A549 (cell line): ENCODE measurements around the gene KDM3A. TPM values are rescaled to one million over a fixed set of nuclear protein-coding genes. Genes with fewer than 3 reads are reported as not detected.

ENCODE experiments used
- ATAC-seq, 2 experiments: fragments of 200-7000 bp in 1 of 2; fragments of >200 bp in 1 of 2; cut with Nextera tagmentation in 1 of 2; cut with Tn5 transposase in 1 of 2; 3 replicates each; pipeline versions ENCODE4 v1.8.0 to v1.9.1; 2018 to 2020; ENCODE audit warnings: mild to moderate bottlenecking in 1 of 2, moderate library complexity in 1 of 2
- CTCF ChIA-PET: fragments of 300-600 bp; sonication (Branson Sonifier 250); formaldehyde crosslinking; extraction: SDS; loops from one replicate; lab custom pipeline; 2021; ENCODE audit warnings: antibody characterized with exemption, inconsistent platforms; lab: Yijun Ruan, JAX
- POLR2A ChIA-PET: fragments of 350-600 bp; formaldehyde crosslinking; extraction: SDS; loops from one replicate; lab custom pipeline; 2021; ENCODE audit warnings: antibody characterized with exemption, inconsistent platforms; lab: Yijun Ruan, JAX
- DNase-seq, 2 experiments: peaks; one replicate each; pipeline versions ENCODE4 v3.0.0 to v3.0.0-alpha.2; 2011 to 2016; ENCODE audit warnings: low read depth in 1 of 2, low spot score in 1 of 2
- FAIRE-seq: peaks from 2 replicates; lab custom pipeline; 2011; peaks lifted over from hg19 to GRCh38; lab: Jason Lieb, UNC
- H3K27ac ChIP-seq, 2 experiments: fragments of >200 bp; sonication (Bioruptor Twin); formaldehyde crosslinking; 3 replicates each; pipeline ENCODE4 v1.5.1; 2016 to 2017
- H3K4me1 ChIP-seq: fragments of >200 bp; sonication (Bioruptor Twin); formaldehyde crosslinking; 3 replicates; pipeline ENCODE4 v1.6.1; 2016
- H3K4me2 ChIP-seq: fragments of >200 bp; sonication (Bioruptor Twin); formaldehyde crosslinking; 3 replicates; pipeline ENCODE4 v1.6.1; 2016
- H3K4me3 ChIP-seq: fragments of >200 bp; sonication (Bioruptor Twin); formaldehyde crosslinking; 3 replicates; pipeline ENCODE4 v1.5.1; 2016
- H3K9me3 ChIP-seq: fragments of >200 bp; sonication (Bioruptor Twin); formaldehyde crosslinking; 3 replicates; pipeline ENCODE4 v1.6.1; 2016
- BHLHE40 ChIP-seq: IDR thresholded peaks from 2 replicates; pipeline ENCODE4 v1.6.1; 2012; ENCODE audit warnings: low read depth, low read length, inconsistent platforms
- CBX8 ChIP-seq: fragments of 200-600 bp; sonication (generic); IDR thresholded peaks from 2 replicates; pipeline ENCODE4 v1.6.1; 2016
- CEBPB ChIP-seq, 2 experiments: fragments of >200 bp in 1 of 2; sonication (Bioruptor Twin) in 1 of 2; formaldehyde crosslinking in 1 of 2; IDR thresholded peaks; 2 replicates each; pipeline ENCODE4 v1.6.1; 2012 to 2016
- E2F6 ChIP-seq: IDR thresholded peaks from 2 replicates; pipeline ENCODE4 v1.6.1; 2012; ENCODE audit warnings: low read depth, borderline replicate concordance
- EHMT2 ChIP-seq: fragments of 200-600 bp; sonication (generic); IDR thresholded peaks from 2 replicates; pipeline ENCODE4 v1.6.1; 2016; ENCODE audit warnings: antibody characterized with exemption, low read depth, mild to moderate bottlenecking, moderate library complexity
- EP300 ChIP-seq, 2 experiments: fragments of >200 bp; sonication (Bioruptor Twin); formaldehyde crosslinking; IDR thresholded peaks; 2 replicates in 1 of 2; 3 replicates in 1 of 2; pipeline ENCODE4 v1.6.1; 2016 to 2017
- ESRRA ChIP-seq: fragments of 150-350 bp; IDR thresholded peaks from 2 replicates; pipeline ENCODE4 v1.6.1; 2014; ENCODE audit warnings: mild to moderate bottlenecking, low read length, borderline replicate concordance
- FOXS1 ChIP-seq: fragments of 250-450 bp; sonication (Bioruptor Pico); IDR thresholded peaks from 2 replicates; pipeline ENCODE4 v1.5.0; 2020; ENCODE audit warnings: mild to moderate bottlenecking, moderate library complexity
- GATA3 ChIP-seq: IDR thresholded peaks from 2 replicates; pipeline ENCODE4 v1.6.1; 2012; ENCODE audit warnings: borderline replicate concordance
- HDAC2 ChIP-seq: fragments of 200-600 bp; sonication (generic); IDR thresholded peaks from 2 replicates; pipeline ENCODE4 v1.6.1; 2016
- HEYL ChIP-seq: fragments of 250-450 bp; sonication (Bioruptor Pico); IDR thresholded peaks from 2 replicates; pipeline ENCODE4 v1.8.0; 2021; ENCODE audit warnings: mild to moderate bottlenecking, moderate library complexity
- HOXA7 ChIP-seq: fragments of 250-450 bp; sonication (Bioruptor Pico); IDR thresholded peaks from 2 replicates; pipeline ENCODE4 v1.5.0; 2020; ENCODE audit warnings: mild to moderate bottlenecking, moderate library complexity
- HOXB13 ChIP-seq: fragments of 250-450 bp; sonication (Bioruptor Pico); IDR thresholded peaks from 2 replicates; pipeline ENCODE4 v1.5.0; 2020; ENCODE audit warnings: low read depth, mild to moderate bottlenecking, moderate library complexity
- HOXB5 ChIP-seq: fragments of 250-450 bp; sonication (Bioruptor Pico); IDR thresholded peaks from 2 replicates; pipeline ENCODE4 v1.5.0; 2020; ENCODE audit warnings: mild to moderate bottlenecking, moderate library complexity
- JUN ChIP-seq, 2 experiments: fragments of >200 bp; sonication (Bioruptor Twin); formaldehyde crosslinking; IDR thresholded peaks; 2 replicates in 1 of 2; 3 replicates in 1 of 2; pipeline ENCODE4 v1.6.1; 2016 to 2017
- JUNB ChIP-seq: fragments of >200 bp; sonication (Bioruptor Twin); formaldehyde crosslinking; IDR thresholded peaks from 2 replicates; pipeline ENCODE4 v1.6.1; 2016
- KDM5A ChIP-seq: fragments of 200-600 bp; sonication (generic); IDR thresholded peaks from 2 replicates; pipeline ENCODE4 v1.6.1; 2016; ENCODE audit warnings: antibody characterized with exemption, mild to moderate bottlenecking
- MAFK ChIP-seq: fragments of 450-650 bp; IDR thresholded peaks from 2 replicates; pipeline ENCODE4 v1.6.1; 2014; ENCODE audit not compliant: partially characterized antibody
- MAZ ChIP-seq: fragments of 150-350 bp; IDR thresholded peaks from 2 replicates; pipeline ENCODE4 v1.6.1; 2014; ENCODE audit warnings: antibody characterized with exemption, low read depth, low read length, borderline replicate concordance
- MYC ChIP-seq: IDR thresholded peaks from 2 replicates; pipeline ENCODE4 v1.6.1; 2012; ENCODE audit warnings: mild to moderate bottlenecking, inconsistent platforms, low read length, improper control_type of control experiment, borderline replicate concordance
- POLR2A ChIP-seq: IDR thresholded peaks from 2 replicates; pipeline ENCODE4 v1.6.1; 2012; ENCODE audit warnings: mild to moderate bottlenecking, low read length
- RARB ChIP-seq: fragments of 250-450 bp; sonication (Bioruptor Pico); IDR thresholded peaks from 2 replicates; pipeline ENCODE4 v1.8.0; 2021; ENCODE audit warnings: mild to moderate bottlenecking, moderate library complexity
- RFX5 ChIP-seq: fragments of 450-650 bp; IDR thresholded peaks from 2 replicates; pipeline ENCODE4 v1.7.1; 2014; ENCODE audit warnings: antibody characterized with exemption, mild to moderate bottlenecking, moderate library complexity
- SMC3 ChIP-seq: fragments of >200 bp; sonication (Bioruptor Twin); formaldehyde crosslinking; IDR thresholded peaks from 3 replicates; pipeline ENCODE4 v1.6.1; 2018; ENCODE audit warnings: inconsistent platforms
- TP53 ChIP-seq: fragments of 250-450 bp; sonication (Bioruptor Pico); IDR thresholded peaks from 2 replicates; pipeline ENCODE4 v1.5.0; 2021; ENCODE audit warnings: mild to moderate bottlenecking, moderate library complexity
- ZC3H11A ChIP-seq: fragments of 450-650 bp; IDR thresholded peaks from 2 replicates; pipeline ENCODE4 v1.6.1; 2014; ENCODE audit warnings: antibody characterized with exemption, mild to moderate bottlenecking
- ZFP36 ChIP-seq: fragments of 450-650 bp; IDR thresholded peaks from 2 replicates; pipeline ENCODE4 v1.6.1; 2014; ENCODE audit warnings: borderline replicate concordance; ENCODE audit not compliant: partially characterized antibody
- WGBS: methylation state at CpG from one replicate; pipeline ENCODE4 v1.1.6; 2017; ENCODE audit errors: missing lambda C conversion rate; 5-methylcytosine and 5-hydroxymethylcytosine counted together
- polyA minus RNA-seq: library from RNA; depleted of rRNA, polyadenylated mRNA; stranded (reverse); fragments of >200 nt; gene quantifications from 2 replicates; pipeline ENCODE4 v1.2.3, GENCODE V29; 2011; rRNA and poly(A)+ RNA removed
- polyA plus RNA-seq, 4 experiments: library from polyadenylated mRNA; depleted of rRNA in 3 of 4; stranded (reverse); fragments of >200 nt; fragmentation: RNase III in 1 of 4; extraction: RNeasy Plus Mini Kit Qiagen cat#74134 plus additional on column Dnase treatment in 1 of 4; gene quantifications; 2 replicates in 3 of 4; 3 replicates in 1 of 4; pipeline ENCODE4 v1.2.3, GENCODE V29; 2011 to 2017
- TF ChIP-seq, protein P1 (sequence below): IDR thresholded peaks from 2 replicates; pipeline ENCODE4 v1.6.1; 2012
- TF ChIP-seq, protein P2 (sequence below): fragments of 250-450 bp; sonication (Bioruptor Pico); IDR thresholded peaks from 2 replicates; pipeline ENCODE4 v1.5.0; 2020; ENCODE audit warnings: low read depth, mild to moderate bottlenecking, moderate library complexity
- TF ChIP-seq, protein P3 (sequence below): fragments of 250-450 bp; sonication (Bioruptor Pico); IDR thresholded peaks from 2 replicates; pipeline ENCODE4 v1.5.0; 2021; ENCODE audit warnings: mild to moderate bottlenecking, moderate library complexity, borderline replicate concordance
- TF ChIP-seq, protein P4 (sequence below): fragments of >200 bp; sonication (Bioruptor Twin); formaldehyde crosslinking; IDR thresholded peaks from 2 replicates; pipeline ENCODE4 v1.6.1; 2016

The KDM3A gene, protein sequence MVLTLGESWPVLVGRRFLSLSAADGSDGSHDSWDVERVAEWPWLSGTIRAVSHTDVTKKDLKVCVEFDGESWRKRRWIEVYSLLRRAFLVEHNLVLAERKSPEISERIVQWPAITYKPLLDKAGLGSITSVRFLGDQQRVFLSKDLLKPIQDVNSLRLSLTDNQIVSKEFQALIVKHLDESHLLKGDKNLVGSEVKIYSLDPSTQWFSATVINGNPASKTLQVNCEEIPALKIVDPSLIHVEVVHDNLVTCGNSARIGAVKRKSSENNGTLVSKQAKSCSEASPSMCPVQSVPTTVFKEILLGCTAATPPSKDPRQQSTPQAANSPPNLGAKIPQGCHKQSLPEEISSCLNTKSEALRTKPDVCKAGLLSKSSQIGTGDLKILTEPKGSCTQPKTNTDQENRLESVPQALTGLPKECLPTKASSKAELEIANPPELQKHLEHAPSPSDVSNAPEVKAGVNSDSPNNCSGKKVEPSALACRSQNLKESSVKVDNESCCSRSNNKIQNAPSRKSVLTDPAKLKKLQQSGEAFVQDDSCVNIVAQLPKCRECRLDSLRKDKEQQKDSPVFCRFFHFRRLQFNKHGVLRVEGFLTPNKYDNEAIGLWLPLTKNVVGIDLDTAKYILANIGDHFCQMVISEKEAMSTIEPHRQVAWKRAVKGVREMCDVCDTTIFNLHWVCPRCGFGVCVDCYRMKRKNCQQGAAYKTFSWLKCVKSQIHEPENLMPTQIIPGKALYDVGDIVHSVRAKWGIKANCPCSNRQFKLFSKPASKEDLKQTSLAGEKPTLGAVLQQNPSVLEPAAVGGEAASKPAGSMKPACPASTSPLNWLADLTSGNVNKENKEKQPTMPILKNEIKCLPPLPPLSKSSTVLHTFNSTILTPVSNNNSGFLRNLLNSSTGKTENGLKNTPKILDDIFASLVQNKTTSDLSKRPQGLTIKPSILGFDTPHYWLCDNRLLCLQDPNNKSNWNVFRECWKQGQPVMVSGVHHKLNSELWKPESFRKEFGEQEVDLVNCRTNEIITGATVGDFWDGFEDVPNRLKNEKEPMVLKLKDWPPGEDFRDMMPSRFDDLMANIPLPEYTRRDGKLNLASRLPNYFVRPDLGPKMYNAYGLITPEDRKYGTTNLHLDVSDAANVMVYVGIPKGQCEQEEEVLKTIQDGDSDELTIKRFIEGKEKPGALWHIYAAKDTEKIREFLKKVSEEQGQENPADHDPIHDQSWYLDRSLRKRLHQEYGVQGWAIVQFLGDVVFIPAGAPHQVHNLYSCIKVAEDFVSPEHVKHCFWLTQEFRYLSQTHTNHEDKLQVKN (N-terminal part only)
- 53.7 and 57.0 TPM in 2 replicates for polyA plus RNA-seq (2011; rRNA removed)
- polyA plus RNA-seq (2012; cell fraction: cytosol; rRNA removed): 12.5 and 12.8 TPM in 2 replicates
- polyA plus RNA-seq (2012; cell fraction: nucleus; rRNA removed): 21.1 and 34.6 TPM in 2 replicates
- 21.2 to 22.9 TPM (median 21.2 TPM) in 3 replicates for polyA plus RNA-seq (2017; fragmentation: RNase III; extraction: RNeasy Plus Mini Kit Qiagen cat#74134 plus additional on column Dnase treatment)
- polyA minus RNA-seq: 68.3 and 72.0 TPM in 2 replicates

- Histone ChIP-seq H3K9me3 (peaks cover 39% of the 10 kb centered on the region), H3K27ac (peak within 1 kb of the TSS; percentile 94 to 96), H3K4me3 (peak within 1 kb of the TSS; percentile 71), H3K4me2 (peak within 1 kb of the TSS; percentile 98), H3K4me1 (peaks cover 8% of the 10 kb centered on the region)
- ATAC-seq (peak; percentile 89 to 93), FAIRE-seq (peak; percentile 86), DNase-seq (peak; percentile 93 to 100)
- WGBS: 3% methylated on average over 43 of the region's 51 CpGs
- ChIA-PET CTCF (interaction anchor here (0.6 to 1.7 kb wide), 7 partner anchors 9 to 183 kb away, joined by 3 to 6 read pairs (median 3); no protein-coding TSS in a partner anchor), POLR2A (interaction anchor here (0.5 to 3.6 kb wide), 33 partner anchors 10 to 290 kb away, joined by 3 to 43 read pairs (median 4); partner anchors contain the start of genes CHMP3, IMMT, MRPL35 and REEP1)
- TF ChIP-seq RFX5 (peak; percentile 79; the same call in 1 of the 2 replicates), ZC3H11A (no peak), HOXA7 (no peak), MAFK (no peak), EP300 (IDR thresholded peaks at IDR 0.05) (peak in 1 of 2 experiments; percentile 58; a peak in 1 of 5 replicates), JUNB (peak; percentile 28; the same call in 1 of the 2 replicates), RARB (CRISPR knock-in tag) (peak; percentile 92), KDM5A (no peak), E2F6 (peak; percentile 99), CEBPB (IDR thresholded peaks at IDR 0.05) (peak; percentile 88 to 90; a peak in 3 of 4 replicates), JUN (IDR thresholded peaks at IDR 0.05) (peak; percentile 65 to 93; a peak in 4 of 5 replicates), MYC (peak; percentile 92), EHMT2 (no peak), HOXB5 (CRISPR knock-in tag) (peak; percentile 48), SMC3 (0 out of 3 replicates have a peak, but pooled peaks have one; percentile 20), POLR2A (no peak), HOXB13 (CRISPR knock-in tag) (peak; percentile 28; the same call in 1 of the 2 replicates), TP53 (CRISPR knock-in tag) (no peak), HDAC2 (peak; percentile 99), ESRRA (peak; percentile 5; the same call in 1 of the 2 replicates), ZFP36 (no peak), FOXS1 (CRISPR knock-in tag) (no peak; the same call in 1 of the 2 replicates), BHLHE40 (peak; percentile 70), HEYL (CRISPR knock-in tag) (no peak), MAZ (peak; percentile 80; the same call in 1 of the 2 replicates), CBX8 (no peak), GATA3 (peak; percentile 60; the same call in 1 of the 2 replicates)
- TF ChIP-seq, protein P1, sequence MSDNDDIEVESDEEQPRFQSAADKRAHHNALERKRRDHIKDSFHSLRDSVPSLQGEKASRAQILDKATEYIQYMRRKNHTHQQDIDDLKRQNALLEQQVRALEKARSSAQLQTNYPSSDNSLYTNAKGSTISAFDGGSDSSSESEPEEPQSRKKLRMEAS: peak; percentile 100
- TF ChIP-seq, protein P2, sequence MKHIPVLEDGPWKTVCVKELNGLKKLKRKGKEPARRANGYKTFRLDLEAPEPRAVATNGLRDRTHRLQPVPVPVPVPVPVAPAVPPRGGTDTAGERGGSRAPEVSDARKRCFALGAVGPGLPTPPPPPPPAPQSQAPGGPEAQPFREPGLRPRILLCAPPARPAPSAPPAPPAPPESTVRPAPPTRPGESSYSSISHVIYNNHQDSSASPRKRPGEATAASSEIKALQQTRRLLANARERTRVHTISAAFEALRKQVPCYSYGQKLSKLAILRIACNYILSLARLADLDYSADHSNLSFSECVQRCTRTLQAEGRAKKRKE (CRISPR knock-in tag): 0 out of 2 replicates have a peak, but pooled peaks have one; percentile 67
- TF ChIP-seq, protein P3, sequence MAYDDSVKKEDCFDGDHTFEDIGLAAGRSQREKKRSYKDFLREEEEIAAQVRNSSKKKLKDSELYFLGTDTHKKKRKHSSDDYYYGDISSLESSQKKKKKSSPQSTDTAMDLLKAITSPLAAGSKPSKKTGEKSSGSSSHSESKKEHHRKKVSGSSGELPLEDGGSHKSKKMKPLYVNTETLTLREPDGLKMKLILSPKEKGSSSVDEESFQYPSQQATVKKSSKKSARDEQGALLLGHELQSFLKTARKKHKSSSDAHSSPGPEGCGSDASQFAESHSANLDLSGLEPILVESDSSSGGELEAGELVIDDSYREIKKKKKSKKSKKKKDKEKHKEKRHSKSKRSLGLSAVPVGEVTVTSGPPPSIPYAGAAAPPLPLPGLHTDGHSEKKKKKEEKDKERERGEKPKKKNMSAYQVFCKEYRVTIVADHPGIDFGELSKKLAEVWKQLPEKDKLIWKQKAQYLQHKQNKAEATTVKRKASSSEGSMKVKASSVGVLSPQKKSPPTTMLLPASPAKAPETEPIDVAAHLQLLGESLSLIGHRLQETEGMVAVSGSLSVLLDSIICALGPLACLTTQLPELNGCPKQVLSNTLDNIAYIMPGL (CRISPR knock-in tag): peak; percentile 83; the same call in 1 of the 2 replicates
- TF ChIP-seq, protein P4, sequence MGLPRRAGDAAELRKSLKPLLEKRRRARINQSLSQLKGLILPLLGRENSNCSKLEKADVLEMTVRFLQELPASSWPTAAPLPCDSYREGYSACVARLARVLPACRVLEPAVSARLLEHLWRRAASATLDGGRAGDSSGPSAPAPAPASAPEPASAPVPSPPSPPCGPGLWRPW: 0 out of 2 replicates have a peak, but pooled peaks have one; percentile 29
Observed at GRCh38 chr2:86440631-86441391, at the start of gene KDM3A. KDM3A (plus strand) TSS chr2:86441371; CDS start chr2:86442048, 677 bp downstream.
